K562 (cell line): Measurements from ENCODE around the gene KLHL18. TPM values are rescaled to one million over a fixed set of nuclear protein-coding genes. Genes with fewer than 3 reads are reported as not detected.
A peak's percentile ranks its signal among the peaks of the same experiment; 100 is the strongest.

Experiments
- ATAC-seq: fragments of 200-7000 bp; cut with Tn5 transposase; 3 replicates; pipeline ENCODE4 v1.9.1; 2020; ENCODE audit warnings: moderate library complexity
- BruUV-seq: library from RNA; stranded (reverse); fragments of 400-500 nt; replicated peaks from 2 replicates; lab custom pipeline; 2021; lab: Mats Ljungman, UMichigan
- CTCF ChIA-PET: fragments of 300-600 bp; formaldehyde crosslinking; extraction: SDS; loops from one replicate; lab custom pipeline; 2021; ENCODE audit warnings: low intra/inter-chr PET ratio; lab: Yijun Ruan, JAX
- POLR2A ChIA-PET: fragments of 300-600, 350-650 bp; sonication (Branson Sonifier 250); formaldehyde crosslinking; extraction: SDS; loops from one replicate; lab custom pipeline; 2021; ENCODE audit warnings: antibody characterized with exemption, inconsistent platforms; lab: Yijun Ruan, JAX
- DNase-seq, 4 experiments: peaks; one replicate each; pipeline versions ENCODE4 v3.0.0 to v3.0.0-alpha.2; 2011 to 2018; ENCODE audit warnings: low spot score in 3 of 4, mixed read lengths in 3 of 4; ENCODE audit errors: extremely low read depth in 1 of 4
- FAIRE-seq: peaks from 2 replicates; lab custom pipeline; 2011; peaks lifted over from hg19 to GRCh38; lab: Jason Lieb, UNC
- H2AFZ ChIP-seq: 2 replicates; pipeline ENCODE4 v1.6.0; 2011; ENCODE audit warnings: low read depth, low read length, control low read depth, inconsistent platforms
- H3K27ac ChIP-seq: fragments of 200-600 bp; 3 replicates; pipeline ENCODE4 v1.8.0; 2011; ENCODE audit warnings: low read depth, mild to moderate bottlenecking, control low read depth, inconsistent platforms, low read length, moderate library complexity, mixed read lengths; ENCODE audit errors: extremely low read depth
- H3K27me3 ChIP-seq, 2 experiments: fragments of 300-600 bp in 1 of 2; 2 replicates in 1 of 2; 3 replicates in 1 of 2; pipeline versions ENCODE4 v1.6.0 to v1.8.0; 2011; ENCODE audit warnings: inconsistent platforms in 2 of 2, low read length in 2 of 2, mild to moderate bottlenecking in 1 of 2, mixed read lengths in 1 of 2, moderate library complexity in 1 of 2; ENCODE audit not compliant: control insufficient read depth in 2 of 2, insufficient read depth in 2 of 2
- H3K36me3 ChIP-seq: fragments of 300-600 bp; 3 replicates; pipeline ENCODE4 v1.8.0; 2011; ENCODE audit warnings: mild to moderate bottlenecking, low read length, inconsistent platforms; ENCODE audit not compliant: control insufficient read depth, insufficient read depth
- H3K4me1 ChIP-seq, 2 experiments: fragments of 200-600 bp in 1 of 2; replicated peaks in 1 of 2; 2 replicates in 1 of 2; 3 replicates in 1 of 2; pipeline versions ENCODE4 v1.5.1 to v1.8.0; 2011; ENCODE audit warnings: inconsistent platforms in 2 of 2, low read length in 2 of 2, mild to moderate bottlenecking in 1 of 2, mixed read lengths in 1 of 2, moderate library complexity in 1 of 2; ENCODE audit not compliant: control insufficient read depth in 2 of 2, insufficient read depth in 2 of 2
- H3K4me2 ChIP-seq: 2 replicates; pipeline ENCODE4 v1.6.1; 2011; ENCODE audit warnings: low read length, control low read depth, inconsistent platforms, mixed read lengths; ENCODE audit not compliant: insufficient read depth
- H3K4me3 ChIP-seq: fragments of 200-600 bp; sonication (generic), shearing (Covaris generic); 2 replicates; pipeline ENCODE4 v1.5.1; 2016; ENCODE audit warnings: control low read depth, inconsistent platforms
- H3K79me2 ChIP-seq: fragments of 200-600 bp; 3 replicates; pipeline ENCODE4 v1.8.0; 2011; ENCODE audit warnings: low read length, inconsistent platforms; ENCODE audit not compliant: control insufficient read depth, insufficient read depth
- H3K9ac ChIP-seq, 2 experiments: 2 replicates each; pipeline versions ENCODE4 v1.6.0 to v1.6.1; 2011; ENCODE audit warnings: low read depth in 2 of 2, low read length in 2 of 2, control low read depth in 1 of 2, inconsistent platforms in 1 of 2, mild to moderate bottlenecking in 1 of 2, mixed read lengths in 1 of 2; ENCODE audit not compliant: insufficient read depth in 1 of 2
- H3K9me1 ChIP-seq: one replicate; pipeline ENCODE4 v1.6.0; 2011; ENCODE audit warnings: inconsistent platforms, mild to moderate bottlenecking, low read length, moderate library complexity; ENCODE audit not compliant: control insufficient read depth, insufficient read depth
- H3K9me3 ChIP-seq: replicated peaks from 2 replicates; pipeline ENCODE4 v1.5.1; 2011; ENCODE audit warnings: low read depth, low read length, inconsistent platforms; ENCODE audit not compliant: control insufficient read depth, insufficient read depth
- H4K20me1 ChIP-seq: replicated peaks from 2 replicates; pipeline ENCODE4 v1.6.1; 2011; ENCODE audit warnings: low read length, inconsistent platforms, mixed read lengths; ENCODE audit not compliant: control insufficient read depth, insufficient read depth
- ARID1B ChIP-seq: fragments of 450-650 bp; IDR thresholded peaks from 2 replicates; pipeline ENCODE4 v1.6.1; 2016; ENCODE audit warnings: antibody characterized with exemption, mild to moderate bottlenecking, inconsistent platforms
- C11orf30 ChIP-seq: fragments of 450-650 bp; IDR thresholded peaks from 2 replicates; pipeline ENCODE4 v1.6.1; 2016; ENCODE audit warnings: low read depth, mild to moderate bottlenecking
- CHAMP1 ChIP-seq: fragments of 450-650 bp; IDR thresholded peaks from 2 replicates; pipeline ENCODE4 v1.6.1; 2016; ENCODE audit warnings: mild to moderate bottlenecking
- HEY1 ChIP-seq: fragments of 250-450 bp; sonication (Bioruptor Pico); IDR thresholded peaks from 2 replicates; pipeline ENCODE4 v1.5.0; 2020; ENCODE audit warnings: mild to moderate bottlenecking, moderate library complexity, borderline replicate concordance
- HNRNPLL ChIP-seq: fragments of 200-400 bp; formaldehyde crosslinking; IDR thresholded peaks from 2 replicates; pipeline ENCODE4 v1.6.1; 2017; ENCODE audit warnings: low read length, low read depth, mild to moderate bottlenecking; ENCODE audit not compliant: poor library complexity, severe bottlenecking
- KAT2B ChIP-seq: IDR thresholded peaks from one replicate; pipeline ENCODE4 v1.6.1; 2012; ENCODE audit warnings: low read depth, mild to moderate bottlenecking, control low read depth, inconsistent platforms, low read length, moderate library complexity
- NFIC ChIP-seq: fragments of 450-650 bp; IDR thresholded peaks from 2 replicates; pipeline ENCODE4 v1.6.1; 2017; ENCODE audit warnings: mild to moderate bottlenecking, inconsistent platforms
- NFIX ChIP-seq: fragments of 250-450 bp; sonication (Bioruptor Pico); IDR thresholded peaks from 2 replicates; pipeline ENCODE4 v1.4.0; 2020; ENCODE audit warnings: low read depth, mild to moderate bottlenecking, moderate library complexity
- NR4A1 ChIP-seq, 2 experiments: fragments of 250-450 bp in 1 of 2; fragments of 450-650 bp in 1 of 2; sonication (Bioruptor Pico) in 1 of 2; IDR thresholded peaks; 2 replicates each; pipeline versions ENCODE4 v1.4.0 to v1.6.1; 2016 to 2020; ENCODE audit warnings: mild to moderate bottlenecking in 2 of 2, missing compliant biosample characterization in 1 of 2, missing genetic modification characterization in 1 of 2, moderate library complexity in 1 of 2
- RNF2 ChIP-seq: sonication (generic); IDR thresholded peaks from 2 replicates; pipeline ENCODE4 v1.6.1; 2016
- SMAD4 ChIP-seq: fragments of 250-450 bp; sonication (Bioruptor Pico); conservative IDR thresholded peaks from 2 replicates; pipeline ENCODE4 v1.8.0; 2021; ENCODE audit warnings: inconsistent platforms, mild to moderate bottlenecking, moderate library complexity
- U2AF2 ChIP-seq: fragments of 200-400 bp; formaldehyde crosslinking; optimal IDR thresholded peaks from 2 replicates; pipeline ENCODE3; 2017; ENCODE audit warnings: low read depth, mild to moderate bottlenecking, low read length
- ZNF184 ChIP-seq: sonication (generic); formaldehyde crosslinking; IDR thresholded peaks from 2 replicates; pipeline ENCODE4 v1.5.0; 2020; ENCODE audit warnings: missing genetic modification reagents
- WGBS: fragments of 100-300 bp; shearing (Covaris generic); methylation state at CpG from one replicate; pipeline ENCODE4 v1.1.6; 2016; ENCODE audit warnings: low coverage, mixed read lengths; ENCODE audit not compliant: insufficient coverage; ENCODE audit errors: missing lambda C conversion rate; 5-methylcytosine and 5-hydroxymethylcytosine counted together
- in situ Hi-C: fragments of 300-500 bp; cut with MboI; formaldehyde crosslinking; loops from 4 replicates; pipeline ENCODE4 v1.15.0; 2018; ENCODE audit warnings: inconsistent platforms, mixed read lengths
- intact Hi-C: fragments of 100-400 bp; cut with micrococcal nuclease; formaldehyde crosslinking; loops from 2 replicates; pipeline ENCODE4 v1.14.2; 2022
- polyA plus RNA-seq, 8 experiments: library from polyadenylated mRNA; depleted of rRNA in 4 of 8; stranded (reverse) in 5 of 8; unstranded in 3 of 8; fragments of >200 nt; fragmentation: Nextera tagmentation in 2 of 8; fragmentation: Illumina TruSeq in 1 of 8; extraction: Ambion mirVana in 2 of 8; extraction: Trizol in 1 of 8; gene quantifications; 2 replicates each; pipeline versions ENCODE4 v1.2.1 to v1.2.3, GENCODE V29; 2011 to 2014; ENCODE audit warnings: inconsistent platforms in 1 of 8, missing spikeins in 1 of 8
- total RNA-seq, 7 experiments: library from RNA; depleted of rRNA in 6 of 7; stranded (reverse); fragments of >200 nt in 6 of 7; fragmentation: Illumina TruSeq in 2 of 7; extraction: Trizol in 2 of 7; gene quantifications; 2 replicates each; pipeline versions ENCODE4 v1.2.1 to v1.2.3, GENCODE V29; 2011 to 2021; ENCODE audit warnings: low replicate concordance in 1 of 7
- TF ChIP-seq, protein P1 (sequence below): IDR thresholded peaks from 2 replicates; pipeline ENCODE4 v1.6.1; 2011; ENCODE audit warnings: borderline replicate concordance, low read depth, mild to moderate bottlenecking, moderate library complexity, low read length; ENCODE audit not compliant: insufficient read depth, poor library complexity, severe bottlenecking
- TF ChIP-seq, protein P2 (sequence below): fragments of 450-650 bp; formaldehyde crosslinking; IDR thresholded peaks from 2 replicates; pipeline ENCODE4 v1.4.0; 2020; ENCODE audit warnings: mild to moderate bottlenecking, mixed read lengths

The KLHL18 gene
- total and polyA plus RNA-seq, 9 of the 15 experiments (the other 6 are each of a cell fraction or from before 2014, with no cell fraction given), result 26.7 to 97.5 (median 48.7) TPM

GRCh38 chr3:47296562-47297302, 14.0 kb downstream of the KLHL18 start:
- H3K9ac ChIP-seq, result no peak overlapping the region
- no peaks in the 10 kb centered on the region for H3K9me1 ChIP-seq
- H3K4me2 ChIP-seq, result no peak overlapping the region; the same call in 1 of the 2 replicates
- H3K4me3 ChIP-seq, result no peak overlapping the region
- WGBS, result 48% methylated on average over 2 of the region's 2 CpGs
- no peak for DNase-seq
- no peaks in the 10 kb centered on the region for H4K20me1 ChIP-seq
- H3K27me3 ChIP-seq, result no peaks in the 10 kb centered on the region
- no TSS peak for BruUV-seq
- ChIA-PET CTCF (no interaction called here), POLR2A (interaction anchor here (0.6 to 5.0 kb wide), 6 partner anchors 11 to 166 kb away, joined by 3 to 31 read pairs (median 4); no protein-coding TSS in a partner anchor)
- intact Hi-C loops (no loop called here), in situ Hi-C loops (no loop called here)
- no peak overlapping the region for H2AFZ ChIP-seq
- H3K79me2 ChIP-seq, result peaks cover 85% of the 10 kb centered on the region
- peaks cover 11 to 50% of the 10 kb centered on the region in 2 experiments; a peak in 4 of 5 replicates for H3K4me1 ChIP-seq
- H3K27ac ChIP-seq, result no peak overlapping the region; the same call in 2 of the 3 replicates
- H3K36me3 ChIP-seq, result peaks cover 44% of the 10 kb centered on the region
- ATAC-seq, result peak; percentile 7; the same call in 2 of the 3 replicates
- no peak for FAIRE-seq
- H3K9me3 ChIP-seq, result no peaks in the 10 kb centered on the region
- no peak for TF ChIP-seq NFIX (CRISPR knock-in tag)
- TF ChIP-seq ARID1B, result no peak
- TF ChIP-seq C11orf30, result peak; percentile 40; the same call in 1 of the 2 replicates
- TF ChIP-seq RNF2, result no peak
- no peak for TF ChIP-seq NFIC
- no peak for TF ChIP-seq NR4A1 (CRISPR knock-in tag; IDR thresholded peaks at IDR 0.05)
- no peak for TF ChIP-seq NR4A1 (tag; IDR thresholded peaks at IDR 0.05)
- no peak for TF ChIP-seq HEY1 (CRISPR knock-in tag)
- no peak for TF ChIP-seq HNRNPLL
- TF ChIP-seq, protein P1, sequence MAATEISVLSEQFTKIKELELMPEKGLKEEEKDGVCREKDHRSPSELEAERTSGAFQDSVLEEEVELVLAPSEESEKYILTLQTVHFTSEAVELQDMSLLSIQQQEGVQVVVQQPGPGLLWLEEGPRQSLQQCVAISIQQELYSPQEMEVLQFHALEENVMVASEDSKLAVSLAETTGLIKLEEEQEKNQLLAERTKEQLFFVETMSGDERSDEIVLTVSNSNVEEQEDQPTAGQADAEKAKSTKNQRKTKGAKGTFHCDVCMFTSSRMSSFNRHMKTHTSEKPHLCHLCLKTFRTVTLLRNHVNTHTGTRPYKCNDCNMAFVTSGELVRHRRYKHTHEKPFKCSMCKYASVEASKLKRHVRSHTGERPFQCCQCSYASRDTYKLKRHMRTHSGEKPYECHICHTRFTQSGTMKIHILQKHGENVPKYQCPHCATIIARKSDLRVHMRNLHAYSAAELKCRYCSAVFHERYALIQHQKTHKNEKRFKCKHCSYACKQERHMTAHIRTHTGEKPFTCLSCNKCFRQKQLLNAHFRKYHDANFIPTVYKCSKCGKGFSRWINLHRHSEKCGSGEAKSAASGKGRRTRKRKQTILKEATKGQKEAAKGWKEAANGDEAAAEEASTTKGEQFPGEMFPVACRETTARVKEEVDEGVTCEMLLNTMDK, result no peak
- no peak for TF ChIP-seq U2AF2
- no peak for TF ChIP-seq ZNF184 (CRISPR knock-in tag)
- no peak for TF ChIP-seq SMAD4 (CRISPR knock-in tag)
- TF ChIP-seq, protein P2, sequence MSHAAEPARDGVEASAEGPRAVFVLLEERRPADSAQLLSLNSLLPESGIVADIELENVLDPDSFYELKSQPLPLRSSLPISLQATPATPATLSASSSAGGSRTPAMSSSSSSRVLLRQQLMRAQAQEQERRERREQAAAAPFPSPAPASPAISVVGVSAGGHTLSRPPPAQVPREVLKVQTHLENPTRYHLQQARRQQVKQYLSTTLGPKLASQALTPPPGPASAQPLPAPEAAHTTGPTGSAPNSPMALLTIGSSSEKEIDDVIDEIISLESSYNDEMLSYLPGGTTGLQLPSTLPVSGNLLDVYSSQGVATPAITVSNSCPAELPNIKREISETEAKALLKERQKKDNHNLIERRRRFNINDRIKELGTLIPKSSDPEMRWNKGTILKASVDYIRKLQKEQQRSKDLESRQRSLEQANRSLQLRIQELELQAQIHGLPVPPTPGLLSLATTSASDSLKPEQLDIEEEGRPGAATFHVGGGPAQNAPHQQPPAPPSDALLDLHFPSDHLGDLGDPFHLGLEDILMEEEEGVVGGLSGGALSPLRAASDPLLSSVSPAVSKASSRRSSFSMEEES, result no peak
- no peak for TF ChIP-seq KAT2B
- TF ChIP-seq CHAMP1, result no peak
